Endothelial cell of umbilical vein (primary cell): ENCODE data around the gene RIOK1. TPM values are rescaled to one million over a fixed set of nuclear protein-coding genes. Genes with fewer than 3 reads are reported as not detected.

Experiments used
- BruUV-seq: library from RNA; stranded (reverse); fragments of 400-500 nt; replicated peaks from 2 replicates; lab custom pipeline; 2021; lab: Mats Ljungman, UMichigan
- CTCF ChIA-PET: fragments of 300-600, 350-600 bp; sonication (Branson Sonifier 250); formaldehyde crosslinking; loops from one replicate; lab custom pipeline; 2021; ENCODE audit warnings: antibody characterized with exemption, inconsistent platforms; lab: Charles Lee
- POLR2A ChIA-PET: fragments of 300-600, 350-600 bp; sonication (Branson Sonifier 250); formaldehyde crosslinking; loops from one replicate; lab custom pipeline; 2021; ENCODE audit warnings: antibody characterized with exemption, inconsistent platforms; lab: Charles Lee
- DNase-seq: peaks from one replicate; pipeline ENCODE4 v3.0.0-alpha.2; 2011; ENCODE audit warnings: low read depth, low spot score
- FAIRE-seq: peaks from 2 replicates; lab custom pipeline; 2011; peaks lifted over from hg19 to GRCh38; lab: Jason Lieb, UNC
- H2AFZ ChIP-seq: 2 replicates; pipeline ENCODE4 v1.6.0; 2012; ENCODE audit warnings: low read depth, low read length, control low read depth, inconsistent platforms
- H3K27ac ChIP-seq: 2 replicates; pipeline ENCODE4 v1.5.1; 2011; ENCODE audit warnings: low read depth, mild to moderate bottlenecking, control low read depth, low read length, moderate library complexity; ENCODE audit not compliant: insufficient read depth
- H3K27me3 ChIP-seq, 2 experiments: 2 replicates each; pipeline versions ENCODE4 v1.6.0 to v1.6.1; 2011; ENCODE audit warnings: low read length in 2 of 2, mixed read lengths in 1 of 2; ENCODE audit not compliant: control insufficient read depth in 2 of 2, insufficient read depth in 2 of 2
- H3K36me3 ChIP-seq, 2 experiments: 2 replicates in 1 of 2; 3 replicates in 1 of 2; pipeline ENCODE4 v1.5.1; 2011; ENCODE audit warnings: low read length in 2 of 2, mild to moderate bottlenecking in 1 of 2, moderate library complexity in 1 of 2; ENCODE audit not compliant: control insufficient read depth in 2 of 2, insufficient read depth in 2 of 2; ENCODE audit errors: extremely low read depth in 1 of 2
- H3K4me1 ChIP-seq: 3 replicates; pipeline ENCODE4 v1.5.1; 2011; ENCODE audit warnings: mild to moderate bottlenecking, low read length; ENCODE audit not compliant: control insufficient read depth, insufficient read depth; ENCODE audit errors: extremely low read depth
- H3K4me2 ChIP-seq: 2 replicates; pipeline ENCODE4 v1.6.1; 2011; ENCODE audit warnings: low read length, control low read depth, mixed read lengths; ENCODE audit not compliant: insufficient read depth
- H3K4me3 ChIP-seq, 3 experiments: fragments of 200-600 bp in 1 of 3; sonication (generic), shearing (Covaris generic) in 1 of 3; replicated peaks in 1 of 3; 2 replicates each; pipeline ENCODE4 v1.5.1; 2011 to 2016; ENCODE audit warnings: control low read depth in 3 of 3, low read length in 3 of 3, mild to moderate bottlenecking in 2 of 3, inconsistent platforms in 1 of 3, low read depth in 1 of 3, moderate library complexity in 1 of 3; ENCODE audit not compliant: insufficient read depth in 1 of 3
- H3K79me2 ChIP-seq: 2 replicates; pipeline ENCODE4 v1.6.0; 2012; ENCODE audit warnings: low read length, inconsistent platforms; ENCODE audit not compliant: control insufficient read depth, insufficient read depth
- H3K9ac ChIP-seq: replicated peaks from 2 replicates; pipeline ENCODE3; 2011; ENCODE audit warnings: low read length, control low read depth; ENCODE audit not compliant: insufficient read depth; ENCODE audit errors: extremely low read depth
- H3K9me1 ChIP-seq: replicated peaks from 3 replicates; pipeline ENCODE4 v1.6.0; 2011; ENCODE audit warnings: mild to moderate bottlenecking, low read length; ENCODE audit not compliant: control insufficient read depth, insufficient read depth; ENCODE audit errors: extremely low read depth
- H3K9me3 ChIP-seq: replicated peaks from 2 replicates; pipeline ENCODE4 v1.5.1; 2012; ENCODE audit warnings: low read length, inconsistent platforms; ENCODE audit not compliant: control insufficient read depth, insufficient read depth
- H4K20me1 ChIP-seq: replicated peaks from 2 replicates; pipeline ENCODE3; 2011; ENCODE audit warnings: mild to moderate bottlenecking, low read length; ENCODE audit not compliant: control insufficient read depth, insufficient read depth; ENCODE audit errors: extremely low read depth
- JUN ChIP-seq: IDR thresholded peaks from 2 replicates; pipeline ENCODE4 v1.6.1; 2011; ENCODE audit warnings: borderline replicate concordance, low read depth; ENCODE audit not compliant: insufficient read length, insufficient read depth
- dilution Hi-C: fragments of 300-500 bp; cut with MboI; formaldehyde crosslinking; loops from one replicate; pipeline ENCODE4 v1.15.0; 2019; ENCODE audit warnings: low sequenced_read_pairs; ENCODE audit not compliant: extremely low pct_ligation_motif_present
- intact Hi-C: fragments of 100-400 bp; cut with micrococcal nuclease; formaldehyde crosslinking; loops from one replicate; pipeline ENCODE4 v1.10.0; 2022
- polyA plus RNA-seq, 4 experiments: library from polyadenylated mRNA; depleted of rRNA in 3 of 4; stranded (reverse) in 3 of 4; unstranded in 1 of 4; fragments of >200 nt; gene quantifications; 2 replicates each; pipeline versions ENCODE4 v1.2.1 to v1.2.3, GENCODE V29; 2011 to 2012; ENCODE audit warnings: missing spikeins in 1 of 4
- total RNA-seq: library from RNA; stranded (reverse); gene quantifications from 2 replicates; pipeline ENCODE4 v1.2.3, GENCODE V29; 2021
- TF ChIP-seq, protein P1 (sequence below): IDR thresholded peaks from 2 replicates; pipeline ENCODE4 v1.6.1; 2011; ENCODE audit not compliant: insufficient read depth, insufficient read length

RIOK1 gene
- total and polyA plus RNA-seq, 2 donors (not counting 3 experiments of a cell fraction or from before 2014, with no cell fraction given), result 9.2 to 21.4 TPM

DNA sequence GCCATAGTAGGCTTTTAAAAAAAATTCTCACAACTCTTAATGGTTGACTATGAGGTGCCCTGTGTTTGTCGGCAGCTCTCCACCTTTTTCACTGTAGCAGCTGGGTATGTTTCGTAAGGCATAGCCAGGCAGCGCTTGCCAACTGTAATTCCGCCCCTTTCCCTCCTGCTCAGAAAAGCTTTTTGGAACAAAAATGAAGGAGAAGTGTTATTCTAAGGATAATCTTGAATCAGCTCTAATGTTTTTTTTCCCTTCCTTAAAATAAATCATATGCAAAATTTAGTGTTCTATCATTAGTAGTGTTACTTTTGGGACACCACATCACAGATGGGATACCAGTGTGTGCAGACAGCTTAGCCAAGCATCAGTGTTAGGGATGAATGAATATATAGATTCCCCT lies 21.2 kb downstream of the RIOK1 start:
- Histone ChIP-seq H3K36me3 (peaks cover 19 to 21% of the 10 kb centered on the region in 2 experiments), H3K4me2 (no peak overlapping the region), H3K9me3 (no peaks in the 10 kb centered on the region), H3K27ac (no peak overlapping the region), H3K9me1 (no peaks in the 10 kb centered on the region), H3K27me3 (no peaks in the 10 kb centered on the region), H3K4me1 (no peaks in the 10 kb centered on the region), H2AFZ (no peak overlapping the region), H3K79me2 (no peaks in the 10 kb centered on the region), H3K4me3 (no peak overlapping the region), H4K20me1 (no peaks in the 10 kb centered on the region), H3K9ac (no peak overlapping the region)
- intact Hi-C loops (no loop called here), dilution Hi-C loops (no loop called here)
- no peak for FAIRE-seq
- no TSS peak for BruUV-seq
- no peak for DNase-seq
- TF ChIP-seq, protein P1, sequence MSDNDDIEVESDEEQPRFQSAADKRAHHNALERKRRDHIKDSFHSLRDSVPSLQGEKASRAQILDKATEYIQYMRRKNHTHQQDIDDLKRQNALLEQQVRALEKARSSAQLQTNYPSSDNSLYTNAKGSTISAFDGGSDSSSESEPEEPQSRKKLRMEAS, result no peak
- POLR2A ChIA-PET, result no interaction called here
- CTCF ChIA-PET, result no interaction called here

GRCh38 chr6:7411328-7411727 lies 21.7 kb downstream of the RIOK1 start:
- H3K4me3 ChIP-seq, result no peak overlapping the region
- FAIRE-seq (no peak), DNase-seq (no peak)
- H3K9ac ChIP-seq, result no peak overlapping the region
- H3K79me2 ChIP-seq, result no peaks in the 10 kb centered on the region
- H3K4me2 ChIP-seq, result no peak overlapping the region
- no peak overlapping the region for H2AFZ ChIP-seq
- no TSS peak for BruUV-seq
- TF ChIP-seq JUN, result no peak
- ChIA-PET CTCF (no interaction called here), POLR2A (no interaction called here)
- dilution Hi-C loops, result no loop called here
- H3K36me3 ChIP-seq, result peaks cover 19% of the 10 kb centered on the region in 2 experiments
- H3K9me3 ChIP-seq, result no peaks in the 10 kb centered on the region
- intact Hi-C loops, result no loop called here
- H3K27ac ChIP-seq, result no peak overlapping the region
- H3K27me3 ChIP-seq, result no peaks in the 10 kb centered on the region
- H3K9me1 ChIP-seq, result no peaks in the 10 kb centered on the region
- no peaks in the 10 kb centered on the region for H3K4me1 ChIP-seq
- no peaks in the 10 kb centered on the region for H4K20me1 ChIP-seq
